Thyroid gland (tissue), 4 donors: ENCODE results near the gene TMEM88. TPM values are rescaled to one million over a fixed set of nuclear protein-coding genes. Genes with fewer than 3 reads are reported as not detected.

Experiments used
- DNase-seq, 2 donors: peaks; one replicate each; pipeline ENCODE4 v3.0.0-alpha.2; 2019
- H3K27ac ChIP-seq, 3 donors: fragments of 200-600 bp; sonication (generic); 1 replicate in 2 of 3; 2 replicates in 1 of 3; pipeline ENCODE4 v1.5.1; 2016 to 2019; ENCODE audit warnings: mild to moderate bottlenecking in 1 of 3, moderate library complexity in 1 of 3
- H3K27me3 ChIP-seq: fragments of 200-600 bp; sonication (generic); one replicate; pipeline ENCODE4 v1.5.1; 2019
- H3K36me3 ChIP-seq, 2 donors: fragments of 200-600 bp; sonication (generic); one replicate each; pipeline ENCODE4 v1.5.1; 2016 to 2019
- H3K4me1 ChIP-seq, 2 donors: fragments of 200-600 bp; sonication (generic); one replicate each; pipeline ENCODE4 v1.5.1; 2017 to 2019
- H3K4me3 ChIP-seq, 3 donors: fragments of 200-600 bp; sonication (generic); replicated peaks in 1 of 3; 1 replicate in 2 of 3; 2 replicates in 1 of 3; pipeline ENCODE4 v1.5.1; 2016; ENCODE audit warnings: mild to moderate bottlenecking in 1 of 3
- H3K9me3 ChIP-seq: fragments of 200-600 bp; sonication (generic); one replicate; pipeline ENCODE4 v1.5.1; 2017
- POLR2A ChIP-seq, 2 donors: fragments of 450-650 bp; IDR thresholded peaks; one replicate each; pipeline ENCODE4 v1.6.1; 2017; ENCODE audit warnings: antibody characterized with exemption in 2 of 2, mild to moderate bottlenecking in 2 of 2, moderate library complexity in 1 of 2
- WGBS, 2 donors: methylation state at CpG; one replicate each; pipeline ENCODE4 v1.1.5; 2017; 5-methylcytosine and 5-hydroxymethylcytosine counted together
- intact Hi-C: fragments of 100-400 bp; cut with DNase I; formaldehyde crosslinking; loops from one replicate; pipeline ENCODE4 v1.15.1; 2023
- total RNA-seq, 4 donors: library from RNA; depleted of rRNA; stranded (reverse); fragments of >200 nt; gene quantifications; one replicate each; pipeline ENCODE4 v1.2.3, GENCODE V29; 2016
- TF ChIP-seq, protein P1 (sequence below), 6 experiments: fragments of 200-600 bp in 3 of 6; fragments of 450-650 bp in 3 of 6; sonication (generic) in 3 of 6; IDR thresholded peaks; one replicate each; pipeline ENCODE4 v1.5.1; 2016 to 2019; ENCODE audit warnings: antibody characterized with exemption in 6 of 6, mild to moderate bottlenecking in 2 of 6, inconsistent platforms in 1 of 6, moderate library complexity in 1 of 6

TMEM88 gene
- total RNA-seq, 4 donors from 2014 or later, result 12.3 to 39.5 (median 18.4) TPM

DNA sequence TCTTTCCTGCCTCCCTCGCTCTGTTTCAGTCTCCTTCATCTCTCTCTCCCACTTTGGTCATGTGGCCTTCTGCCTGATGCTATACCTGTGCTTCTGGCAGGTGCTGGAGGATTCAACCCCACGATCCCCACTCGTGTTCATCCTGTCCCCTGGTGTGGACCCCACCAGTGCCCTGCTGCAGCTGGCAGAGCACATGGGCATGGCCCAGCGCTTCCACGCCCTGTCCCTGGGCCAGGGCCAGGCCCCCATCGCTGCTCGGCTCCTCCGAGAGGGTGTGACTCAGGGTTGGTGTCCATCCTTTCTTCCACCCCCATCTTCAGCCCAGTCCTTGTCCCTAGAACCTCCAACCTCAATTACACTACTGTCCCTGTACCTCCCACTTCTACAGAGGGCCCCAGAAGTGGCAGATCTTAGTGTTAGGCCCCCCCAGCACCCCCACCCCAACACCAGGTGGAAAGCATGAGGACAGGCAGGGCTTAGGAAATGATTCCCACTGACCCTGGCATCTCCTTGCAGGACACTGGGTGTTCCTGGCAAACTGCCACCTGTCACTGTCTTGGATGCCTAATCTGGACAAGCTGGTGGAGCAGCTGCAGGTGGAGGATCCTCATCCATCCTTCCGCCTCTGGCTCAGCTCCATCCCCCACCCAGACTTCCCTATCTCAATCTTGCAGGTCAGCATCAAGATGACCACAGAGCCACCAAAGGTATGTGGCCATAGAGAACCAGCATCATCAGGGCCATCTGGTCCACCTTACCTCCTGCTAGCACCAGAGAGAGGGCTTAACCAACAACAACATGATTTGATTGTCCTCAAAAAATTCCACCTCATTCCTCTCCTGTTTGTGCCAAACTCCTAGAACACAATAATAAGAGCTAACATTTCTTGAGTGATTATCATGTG, 30.6 kb upstream of the TMEM88 start:
- WGBS, 2 donors, result 69 to 86% methylated on average over 8 to 9 of the region's 9 CpGs
- no peak for DNase-seq
- TF ChIP-seq, protein P1, sequence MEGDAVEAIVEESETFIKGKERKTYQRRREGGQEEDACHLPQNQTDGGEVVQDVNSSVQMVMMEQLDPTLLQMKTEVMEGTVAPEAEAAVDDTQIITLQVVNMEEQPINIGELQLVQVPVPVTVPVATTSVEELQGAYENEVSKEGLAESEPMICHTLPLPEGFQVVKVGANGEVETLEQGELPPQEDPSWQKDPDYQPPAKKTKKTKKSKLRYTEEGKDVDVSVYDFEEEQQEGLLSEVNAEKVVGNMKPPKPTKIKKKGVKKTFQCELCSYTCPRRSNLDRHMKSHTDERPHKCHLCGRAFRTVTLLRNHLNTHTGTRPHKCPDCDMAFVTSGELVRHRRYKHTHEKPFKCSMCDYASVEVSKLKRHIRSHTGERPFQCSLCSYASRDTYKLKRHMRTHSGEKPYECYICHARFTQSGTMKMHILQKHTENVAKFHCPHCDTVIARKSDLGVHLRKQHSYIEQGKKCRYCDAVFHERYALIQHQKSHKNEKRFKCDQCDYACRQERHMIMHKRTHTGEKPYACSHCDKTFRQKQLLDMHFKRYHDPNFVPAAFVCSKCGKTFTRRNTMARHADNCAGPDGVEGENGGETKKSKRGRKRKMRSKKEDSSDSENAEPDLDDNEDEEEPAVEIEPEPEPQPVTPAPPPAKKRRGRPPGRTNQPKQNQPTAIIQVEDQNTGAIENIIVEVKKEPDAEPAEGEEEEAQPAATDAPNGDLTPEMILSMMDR (IDR thresholded peaks at IDR 0.05), result no peak
- TF ChIP-seq POLR2A (IDR thresholded peaks at IDR 0.05), result no peak
- no peak overlapping the region for H3K4me3 ChIP-seq
- H3K27me3 ChIP-seq, result no peaks in the 10 kb centered on the region
- no peaks in the 10 kb centered on the region for H3K36me3 ChIP-seq
- no peak overlapping the region for H3K27ac ChIP-seq
- H3K9me3 ChIP-seq, result no peaks in the 10 kb centered on the region
- H3K4me1 ChIP-seq, result no peaks in the 10 kb centered on the region
- intact Hi-C loops, result loop anchor here (5.0 kb wide), 2 partner anchors 33 to 163 kb away; partner anchors contain the start of genes CYB5D1, NAA38 and TMEM88

DNA sequence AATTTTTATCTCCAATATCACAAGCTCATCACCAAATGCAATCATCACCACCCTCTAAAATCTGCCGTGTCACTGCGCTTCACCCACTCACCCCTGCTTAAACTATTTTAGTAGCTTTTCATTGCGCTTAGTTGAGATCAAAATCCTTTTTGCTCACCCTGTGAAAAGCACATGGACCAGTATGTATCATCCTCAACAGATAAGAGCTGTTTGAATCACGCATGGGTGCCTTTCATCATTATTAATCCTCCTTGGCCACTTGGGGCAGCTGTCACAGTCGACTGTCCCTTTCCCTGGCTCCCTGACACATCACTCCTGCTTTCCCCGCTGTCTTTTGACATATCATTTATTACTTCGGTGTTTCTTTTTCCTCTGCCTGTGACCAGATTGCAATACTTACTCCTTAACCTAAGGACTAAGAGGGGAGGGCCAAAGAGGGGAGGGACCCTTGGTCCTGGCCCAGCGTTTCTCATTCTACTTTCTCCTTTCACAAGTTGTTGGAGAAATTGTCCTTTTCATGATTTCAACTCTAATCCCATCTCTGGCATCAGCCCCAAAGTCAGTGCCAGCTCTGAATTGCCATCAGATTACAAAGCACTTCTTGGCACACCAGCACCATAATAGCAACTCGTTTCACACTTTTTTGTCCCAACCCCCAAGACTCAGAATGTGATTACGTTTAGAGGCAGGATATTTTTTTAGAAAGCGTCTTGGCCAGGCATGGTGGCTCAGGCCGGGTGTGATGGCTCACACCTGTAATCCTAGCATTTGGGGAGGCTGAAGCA, 29.5 kb upstream of the TMEM88 start:
- no peak for DNase-seq
- Histone ChIP-seq H3K4me3 (no peak overlapping the region), H3K4me1 (no peaks in the 10 kb centered on the region), H3K36me3 (no peaks in the 10 kb centered on the region), H3K9me3 (no peaks in the 10 kb centered on the region), H3K27ac (no peak overlapping the region), H3K27me3 (no peaks in the 10 kb centered on the region)
- TF ChIP-seq POLR2A (IDR thresholded peaks at IDR 0.05), result no peak
- TF ChIP-seq, protein P1 (IDR thresholded peaks at IDR 0.05), result no peak
- 48 to 49% methylated on average over 12 of the region's 12 CpGs for WGBS, 2 donors
- intact Hi-C loops, result no loop called here

DNA sequence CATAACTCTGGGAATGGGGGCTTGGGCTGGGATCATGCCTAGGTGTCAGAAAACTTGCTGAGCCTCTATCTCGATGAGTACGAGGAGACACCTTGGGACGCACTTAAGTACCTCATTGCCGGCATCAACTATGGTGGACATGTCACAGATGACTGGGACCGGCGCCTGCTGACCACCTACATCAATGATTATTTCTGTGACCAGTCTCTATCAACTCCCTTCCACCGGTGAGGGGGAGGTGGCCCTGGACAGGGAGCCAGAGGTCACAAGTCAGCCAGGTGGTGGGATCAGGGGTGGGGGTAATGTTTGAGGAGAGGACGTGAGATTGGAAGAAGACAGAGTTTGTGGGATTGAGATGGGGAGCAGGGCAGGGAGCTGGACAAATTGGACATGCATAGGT, 24.2 kb upstream of the TMEM88 start:
- H3K9me3 ChIP-seq, result no peaks in the 10 kb centered on the region
- H3K4me1 ChIP-seq, result peaks cover 3 to 6% of the 10 kb centered on the region in 2 donors
- intact Hi-C loops, result no loop called here
- WGBS, 2 donors, result 89 to 92% methylated on average over 8 of the region's 8 CpGs
- DNase-seq, result no peak
- no peak overlapping the region for H3K27ac ChIP-seq
- TF ChIP-seq, protein P1 (IDR thresholded peaks at IDR 0.05), result no peak
- TF ChIP-seq POLR2A (IDR thresholded peaks at IDR 0.05), result no peak
- no peaks in the 10 kb centered on the region for H3K27me3 ChIP-seq
- no peak overlapping the region for H3K4me3 ChIP-seq
- H3K36me3 ChIP-seq, result no peaks in the 10 kb centered on the region

DNA sequence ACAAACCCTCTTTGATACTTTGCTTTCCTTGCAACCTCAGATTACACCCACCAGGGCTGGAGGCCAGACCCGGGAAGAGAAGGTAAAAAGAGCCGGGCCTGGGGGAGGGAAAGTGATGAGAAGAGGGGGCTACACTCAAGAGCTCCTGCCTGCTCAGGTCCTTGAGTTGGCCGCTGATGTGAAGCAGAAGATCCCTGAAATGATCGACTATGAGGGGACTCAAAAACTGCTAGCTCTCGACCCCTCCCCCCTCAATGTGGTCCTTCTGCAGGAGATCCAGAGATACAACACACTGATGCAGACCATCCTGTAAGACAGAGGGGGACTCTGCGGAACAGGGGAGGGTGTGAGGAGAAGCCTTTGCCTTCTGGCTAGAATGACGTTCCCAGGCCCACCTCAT, 23.6 kb upstream of the TMEM88 start:
- intact Hi-C loops, result no loop called here
- no peak for DNase-seq
- no peak overlapping the region for H3K27ac ChIP-seq

More for the DNA sequence above, 23.6 kb upstream of the TMEM88 start:
- no peak overlapping the region for H3K4me3 ChIP-seq
- H3K27me3 ChIP-seq, result no peaks in the 10 kb centered on the region
- H3K4me1 ChIP-seq, result peaks cover 3 to 6% of the 10 kb centered on the region in 2 donors
- no peak for TF ChIP-seq POLR2A (IDR thresholded peaks at IDR 0.05)
- TF ChIP-seq, protein P1 (IDR thresholded peaks at IDR 0.05), result no peak
- H3K36me3 ChIP-seq, result no peaks in the 10 kb centered on the region
- WGBS, 2 donors, result 60 to 66% methylated on average over 7 of the region's 7 CpGs
- no peaks in the 10 kb centered on the region for H3K9me3 ChIP-seq
